ENCODE results near the gene FAM227B.
A peak's percentile ranks its signal among the peaks of the same experiment; 100 is the strongest.
"Not testable (repeated sequence)": the region's sequence is repeated elsewhere in the genome, so short reads cannot be mapped to it uniquely, and the experiment has no call there.

Gene FAM227B, protein sequence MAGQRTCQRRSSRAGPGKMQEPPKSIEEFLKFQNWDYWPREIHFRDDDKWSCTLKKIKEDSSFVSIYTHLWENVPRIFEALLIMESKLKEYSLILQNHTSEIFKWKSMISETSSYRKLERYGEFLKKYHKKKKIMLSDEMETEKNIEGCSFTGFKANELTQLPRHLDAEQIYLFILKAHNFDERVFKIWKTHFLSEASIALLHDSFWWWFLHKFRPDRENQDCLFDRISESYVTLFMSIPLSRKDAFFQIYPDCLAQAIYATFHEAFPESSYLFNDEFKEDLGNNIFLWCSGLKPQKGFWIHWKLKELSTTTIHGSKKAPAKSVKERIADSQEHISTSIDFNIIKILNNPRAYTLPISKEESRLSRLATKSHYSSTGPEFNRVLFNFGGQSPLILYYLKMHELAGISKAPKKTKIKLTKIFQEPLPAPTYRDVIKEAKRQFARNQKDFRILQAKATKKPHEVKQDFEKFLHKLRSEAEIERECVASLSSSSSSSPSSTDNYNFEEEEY

DNA sequence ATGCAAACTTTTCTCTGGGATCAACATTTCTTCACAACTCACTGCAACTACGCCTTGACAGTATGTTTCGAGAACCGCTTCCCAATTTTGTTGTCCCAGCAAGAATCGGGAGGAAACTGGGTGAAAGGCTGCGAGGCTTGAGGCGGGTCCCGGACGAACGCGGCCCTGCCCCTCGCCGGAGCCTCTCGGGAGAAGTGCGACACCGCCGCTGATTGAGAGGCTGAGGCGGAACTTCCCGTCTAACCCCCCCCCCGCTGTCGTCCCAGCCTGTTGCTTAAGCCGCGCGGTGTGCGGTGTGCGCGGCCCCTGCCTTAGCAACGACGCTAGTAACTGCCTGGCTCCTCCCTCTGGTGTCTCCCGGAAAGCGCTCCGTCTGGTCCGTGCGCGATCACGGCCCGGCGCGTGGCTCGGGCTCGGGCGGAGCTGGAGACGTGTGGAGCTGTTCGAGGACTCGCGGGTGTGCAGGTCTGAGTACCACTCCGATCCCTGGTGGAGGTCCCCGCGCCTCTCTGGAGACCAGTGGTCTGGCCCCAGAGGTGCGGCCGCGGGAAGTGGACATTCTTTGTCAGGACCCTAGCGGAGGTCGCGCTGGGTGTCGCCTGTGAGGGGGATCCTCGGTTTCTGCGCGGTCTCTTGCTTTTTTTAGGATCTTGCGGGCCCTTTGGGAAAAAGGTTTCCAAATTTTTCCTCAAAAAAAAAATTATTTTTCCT lies at the start of gene FAM227B, which contains the start of gene DTWD1:
TSS of gene FAM227B (minus strand) at position 161 of the 711 bp plus-strand sequence. CDS start 5,647 bp downstream, outside the sequence.
TSS of gene DTWD1 (plus strand) at position 391 of the 711 bp plus-strand sequence. CDS start 4,120 bp downstream, outside the sequence.
- DNase-seq (ENCODE audit: low read depth, low spot score): peak; percentile 87

DNA sequence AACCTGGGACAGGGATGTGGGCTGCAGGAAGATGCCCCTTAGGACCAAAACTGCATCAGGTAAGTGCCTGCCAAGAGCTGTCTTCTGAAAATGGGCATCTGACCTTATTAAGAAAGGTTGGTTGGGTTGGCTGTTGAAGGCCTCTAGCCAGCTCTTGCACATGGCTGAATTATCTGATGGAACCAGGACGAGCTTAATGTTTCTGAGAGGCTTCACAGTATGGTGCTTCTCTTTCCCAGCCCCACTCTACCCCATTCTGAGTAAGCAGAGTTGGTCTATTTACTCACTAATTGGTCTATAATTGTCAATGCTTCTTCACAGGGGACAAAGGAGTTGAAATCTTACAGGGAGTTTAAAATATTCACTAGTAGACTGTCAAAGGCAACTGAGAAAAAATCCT lies 48.7 kb upstream of the FAM227B start:
- DNase-seq (ENCODE audit: low read depth, low spot score): no peak

DNA sequence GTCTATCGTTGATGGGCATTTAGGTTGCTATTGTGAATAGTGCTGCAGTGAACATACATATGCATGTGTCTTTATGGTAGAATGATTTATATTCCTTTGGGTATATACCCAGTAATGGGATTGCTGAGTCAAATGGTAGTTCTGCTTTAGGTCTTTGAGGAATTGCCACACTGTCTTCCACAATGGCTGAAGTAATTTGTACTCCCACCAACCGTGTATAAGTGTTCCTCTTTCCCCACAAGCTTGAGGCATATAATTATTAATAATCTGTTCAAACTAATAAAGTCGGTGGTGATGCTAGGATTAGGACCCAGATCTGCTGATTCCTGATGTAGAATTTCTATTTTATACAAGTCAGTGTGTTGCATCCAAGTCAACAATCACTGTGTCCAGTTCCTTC lies 45.9 kb upstream of the FAM227B start:
- DNase-seq (ENCODE audit: low read depth, low spot score): not testable (repeated sequence)

DNA sequence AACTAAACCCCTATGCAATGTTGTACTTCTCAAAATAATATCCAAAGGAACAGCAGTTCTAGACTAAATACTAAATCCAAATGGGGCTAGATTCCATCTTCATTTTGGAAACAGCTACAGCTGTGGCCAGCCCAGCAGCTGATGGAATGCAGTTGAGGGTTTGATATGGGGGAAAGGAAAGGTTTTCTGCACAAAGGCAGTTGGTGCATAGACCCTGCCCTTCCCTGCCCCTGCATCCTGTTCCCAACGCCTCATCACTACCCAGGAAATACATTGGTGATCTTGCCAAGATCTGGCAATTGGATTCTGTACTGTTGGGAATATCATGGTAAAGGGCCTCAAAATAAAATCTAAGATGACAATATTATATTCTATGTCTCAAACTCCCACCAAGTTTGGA lies 44.1 kb upstream of the FAM227B start:
- DNase-seq (ENCODE audit: low read depth, low spot score): no peak

DNA sequence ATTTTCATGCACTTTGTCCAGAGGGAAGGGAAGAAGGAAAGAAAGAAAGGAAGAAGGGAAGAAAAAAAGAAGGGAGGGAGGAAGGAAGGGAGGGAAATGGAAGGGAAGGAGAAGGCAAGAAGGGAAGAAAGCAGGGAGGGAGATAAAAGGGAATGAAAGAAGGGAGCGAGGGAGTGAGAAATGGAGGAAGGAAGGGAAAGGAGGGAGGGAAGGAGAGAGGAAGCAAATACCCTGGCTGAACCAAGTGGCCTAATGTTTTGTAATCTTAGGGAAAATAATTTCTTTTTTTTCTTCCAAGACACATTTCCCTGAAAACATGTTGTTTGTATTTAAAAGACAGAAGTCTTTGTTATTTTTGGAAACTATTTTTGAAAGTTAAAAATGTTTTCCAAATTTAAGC lies 36.1 kb upstream of the FAM227B start:
- DNase-seq (ENCODE audit: low read depth, low spot score): no peak

DNA sequence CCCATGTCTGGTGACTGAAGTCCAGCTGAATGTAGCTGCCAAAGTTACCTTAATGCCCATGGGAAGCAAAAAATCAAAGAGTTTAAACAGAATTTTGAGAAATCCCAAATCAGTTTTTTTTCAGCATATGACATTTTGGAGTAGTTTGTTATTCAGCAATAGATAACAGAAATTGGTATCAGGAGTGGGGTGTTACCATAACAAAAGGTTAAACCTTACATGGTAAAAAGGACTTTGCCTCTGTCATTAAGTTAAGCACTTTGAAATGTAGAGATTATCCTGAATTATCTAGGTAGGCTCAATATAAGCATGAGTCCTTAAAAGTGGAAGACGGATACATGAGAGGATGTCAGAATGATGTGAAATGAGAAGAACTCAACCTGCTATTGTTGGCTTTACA lies 32.3 kb upstream of the FAM227B start:
- no peak for DNase-seq (ENCODE audit: low read depth, low spot score)

DNA sequence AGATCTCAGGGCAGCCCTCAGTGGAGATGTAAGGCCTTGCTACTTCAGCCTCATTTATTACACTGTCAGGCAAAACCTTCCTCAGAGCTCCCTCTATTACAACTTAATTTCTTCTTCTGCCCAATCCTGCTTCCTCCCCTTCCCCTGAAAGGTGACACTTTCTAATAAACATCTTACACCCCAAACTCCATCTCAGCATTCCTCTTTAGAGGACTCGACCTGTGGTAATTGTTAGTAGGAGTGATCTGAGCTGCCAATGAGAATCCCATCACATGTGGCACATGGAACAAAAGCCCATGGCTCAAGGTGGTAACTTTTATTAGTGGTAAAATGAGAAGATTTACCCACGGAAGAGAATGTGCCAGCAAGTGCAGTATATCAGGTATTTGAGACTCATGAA lies 30.1 kb upstream of the FAM227B start:
- no peak for DNase-seq (ENCODE audit: low read depth, low spot score)

DNA sequence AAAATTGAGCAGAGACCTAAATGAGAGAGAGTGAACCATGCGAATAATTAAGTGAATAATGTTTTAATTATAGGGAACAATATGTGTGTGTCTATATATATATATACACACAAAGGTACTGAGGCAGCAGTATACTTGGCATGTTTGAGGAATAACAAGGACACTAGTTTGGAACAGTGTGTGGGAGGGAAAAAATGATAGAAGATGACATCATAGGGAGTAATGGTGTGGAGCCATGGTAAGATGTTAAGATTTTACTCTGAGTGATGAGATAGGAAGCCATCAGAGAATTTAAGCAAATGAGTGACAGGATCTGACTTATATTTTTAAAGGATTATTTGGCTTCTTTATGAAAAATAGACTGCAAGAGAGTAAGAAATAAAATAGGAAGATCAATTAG lies 29.4 kb upstream of the FAM227B start:
- no peak for DNase-seq (ENCODE audit: low read depth, low spot score)

DNA sequence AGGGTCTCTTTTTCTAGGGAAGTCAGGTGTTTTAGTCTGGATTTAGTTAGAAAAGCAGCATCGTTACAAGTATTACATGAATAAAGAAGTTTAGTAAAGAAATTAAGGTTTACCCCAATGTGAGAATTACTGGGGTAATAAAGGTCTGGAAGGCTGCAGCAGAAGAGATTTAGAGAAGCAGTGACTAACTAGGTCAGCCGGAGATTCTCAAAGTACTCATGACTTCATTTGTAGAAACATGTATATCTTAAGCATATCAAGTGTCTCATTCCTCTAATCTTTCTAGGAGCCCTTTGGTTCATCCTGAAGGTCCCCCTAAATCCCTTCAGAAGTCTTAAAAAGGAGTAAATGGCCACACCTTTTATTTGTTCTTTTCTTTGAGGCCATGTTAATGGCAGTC lies 26.3 kb upstream of the FAM227B start:
- no peak for DNase-seq (ENCODE audit: low read depth, low spot score)

DNA sequence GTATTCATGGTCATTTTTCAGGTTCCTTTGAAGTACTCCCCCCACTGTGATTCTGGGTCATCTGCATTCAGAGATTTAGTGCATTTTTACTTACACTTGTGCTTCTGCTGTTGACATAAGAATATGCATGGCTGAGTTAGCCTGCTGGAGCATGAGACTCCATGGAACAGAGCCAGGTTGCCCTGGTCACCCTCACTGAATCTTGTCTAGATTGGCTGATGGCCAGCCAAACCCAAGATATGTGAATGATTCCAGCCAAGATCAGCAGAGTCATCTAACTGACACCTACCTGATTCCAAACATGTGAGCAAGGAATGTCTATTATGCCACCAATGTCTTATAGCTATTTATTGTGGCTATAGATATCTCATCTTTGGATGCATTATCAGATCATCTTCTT lies 25.3 kb upstream of the FAM227B start:
- no peak for DNase-seq (ENCODE audit: low read depth, low spot score)

DNA sequence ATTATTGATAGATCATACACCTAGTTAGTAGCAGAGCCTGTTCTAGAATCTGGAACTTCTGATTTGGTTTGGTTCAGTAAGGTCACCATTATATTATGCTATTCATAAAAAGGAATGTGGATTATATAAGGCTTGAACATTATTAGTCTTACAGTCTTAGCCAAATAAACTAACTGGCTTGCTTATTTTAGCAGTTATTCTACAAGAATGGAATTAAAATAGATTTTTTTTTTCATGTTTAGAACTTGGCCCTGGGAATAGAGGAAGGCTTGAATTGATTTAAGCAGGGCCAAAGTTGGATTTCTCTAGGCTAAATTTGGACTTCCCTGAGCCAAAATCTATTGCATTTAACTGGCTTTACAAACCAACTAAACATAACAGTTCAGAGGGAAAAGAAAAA lies 24.7 kb upstream of the FAM227B start:
- DNase-seq (ENCODE audit: low read depth, low spot score): no peak

DNA sequence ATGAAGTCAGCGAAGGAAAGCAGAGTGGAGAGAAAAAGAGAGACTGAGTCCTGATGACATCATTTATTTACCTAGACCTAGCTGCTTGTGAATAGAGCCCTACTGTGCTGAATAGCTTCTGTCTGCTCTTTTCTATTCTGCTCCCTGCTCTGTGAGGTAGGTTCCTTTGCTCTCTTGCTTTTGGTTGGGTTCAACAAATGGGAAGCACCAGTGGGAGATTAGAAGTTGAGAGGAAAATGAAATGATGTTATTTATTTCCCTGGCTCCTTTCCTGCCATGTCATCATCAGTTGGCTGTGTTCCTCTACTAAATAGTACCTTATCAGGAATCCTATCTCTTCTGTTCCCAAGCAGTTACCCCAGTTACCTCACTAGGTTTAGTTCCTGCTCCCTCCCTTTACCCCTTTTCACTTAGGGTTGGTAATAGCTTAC lies 23.8 kb upstream of the FAM227B start:
- no peak for DNase-seq (ENCODE audit: low read depth, low spot score)

DNA sequence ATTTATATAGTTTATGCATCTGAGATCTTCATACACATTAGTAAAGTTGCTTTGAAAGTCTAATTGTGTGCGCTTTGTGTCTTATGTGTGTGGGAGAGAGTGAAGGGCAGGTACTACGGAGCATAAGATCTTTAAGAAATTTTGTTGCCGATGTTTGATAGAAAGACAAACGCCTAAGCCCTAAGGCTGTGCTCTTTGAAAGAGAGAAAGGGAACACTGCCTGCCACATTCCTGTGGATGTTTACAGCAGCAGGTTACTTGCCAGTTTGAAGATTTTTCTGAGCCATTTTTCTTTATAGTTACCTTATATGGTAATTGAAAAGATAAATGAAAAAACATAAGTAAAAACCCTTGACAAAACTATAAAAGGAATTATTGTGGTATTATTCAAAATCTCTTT lies 17.2 kb upstream of the FAM227B start:
- no peak for DNase-seq (ENCODE audit: low read depth, low spot score)

DNA sequence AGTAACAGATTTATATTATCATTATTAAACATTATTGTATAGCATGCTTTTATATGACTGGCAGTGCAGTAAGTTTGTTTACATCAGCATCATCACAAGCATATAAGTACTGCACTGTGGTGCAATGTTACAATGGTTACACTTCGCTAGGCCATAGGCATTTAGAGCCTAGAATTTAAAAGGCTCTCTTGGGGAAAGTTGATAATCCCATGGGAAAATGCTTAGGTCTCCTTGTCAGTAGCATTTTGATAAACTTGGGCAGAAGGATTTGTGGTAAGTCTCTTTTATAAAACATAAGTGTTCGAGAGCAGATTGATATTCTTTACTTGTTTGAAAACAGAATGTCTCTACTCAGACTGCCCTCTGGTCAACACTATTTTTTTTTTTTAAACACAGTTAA lies 7.8 kb upstream of the FAM227B start:
- DNase-seq (ENCODE audit: low read depth, low spot score): no peak

DNA sequence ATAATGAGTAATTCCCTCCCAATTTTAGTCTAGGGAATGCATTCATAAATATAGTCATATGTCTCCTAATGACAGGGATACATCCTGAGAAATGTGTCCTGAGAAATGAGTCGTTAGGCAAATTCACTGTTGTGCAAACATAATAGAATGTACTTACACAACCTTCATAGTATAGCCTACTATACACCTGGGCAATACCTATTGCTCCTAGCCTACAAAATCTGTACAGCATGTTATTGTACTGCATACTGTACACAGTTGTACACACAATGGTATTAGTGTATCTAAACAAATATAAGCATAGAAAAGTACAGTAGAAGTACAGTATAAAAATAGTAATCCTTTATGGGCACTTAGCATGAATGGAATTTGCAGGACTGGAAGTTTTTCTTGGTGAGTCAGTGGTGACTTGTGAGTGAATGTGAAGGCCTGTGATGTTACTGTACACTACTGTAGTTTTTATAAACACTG lies 6.8 kb upstream of the FAM227B start:
- no peak for DNase-seq (ENCODE audit: low read depth, low spot score)

DNA sequence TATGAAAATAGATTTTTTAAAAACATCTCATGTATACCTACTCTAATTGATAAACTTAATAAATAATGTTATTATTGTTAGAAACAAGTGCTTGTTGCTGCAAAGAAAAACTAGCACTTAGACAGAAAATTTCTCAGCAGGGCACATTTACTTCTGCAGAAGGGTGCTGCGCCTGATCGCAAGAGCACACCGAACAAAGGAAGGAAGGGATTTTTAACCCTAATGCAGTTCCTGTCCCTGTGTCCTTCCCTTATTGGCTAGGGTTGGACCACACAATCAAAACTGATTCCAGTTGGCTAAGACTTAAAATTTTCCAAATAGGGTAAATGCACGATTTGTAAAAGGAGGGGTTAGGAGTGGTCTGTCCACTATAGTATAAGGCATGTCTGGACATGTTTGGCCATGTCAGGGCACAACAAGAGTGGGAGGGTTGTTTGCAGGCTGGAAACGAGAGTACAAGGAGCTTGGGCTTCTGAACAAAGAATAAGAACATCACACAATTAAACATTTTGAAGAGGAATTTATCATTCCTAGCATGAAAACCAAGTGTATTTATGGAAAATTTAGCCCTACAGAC lies 4.9 kb upstream of the FAM227B start:
- DNase-seq (ENCODE audit: low read depth, low spot score): no peak

DNA sequence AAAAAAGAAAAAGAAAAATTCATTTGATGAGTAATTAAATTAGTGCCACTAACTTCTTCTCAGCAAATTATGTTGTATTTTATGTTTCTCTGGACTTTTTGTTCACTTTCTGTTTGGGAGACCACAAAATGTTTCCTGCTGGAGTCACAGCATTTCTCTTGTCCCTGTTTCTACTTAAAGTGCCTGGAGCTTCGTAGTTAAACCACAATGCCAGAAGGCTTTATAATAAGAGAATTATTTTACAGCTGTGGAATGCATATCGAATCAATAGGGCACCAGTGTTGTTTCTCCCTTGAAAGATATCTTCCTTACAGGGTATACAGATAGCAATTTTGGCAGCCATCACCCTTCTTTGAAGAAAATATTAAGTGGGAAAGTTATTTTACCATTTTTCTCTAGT lies 3.4 kb upstream of the FAM227B start:
- no peak for DNase-seq (ENCODE audit: low read depth, low spot score)

DNA sequence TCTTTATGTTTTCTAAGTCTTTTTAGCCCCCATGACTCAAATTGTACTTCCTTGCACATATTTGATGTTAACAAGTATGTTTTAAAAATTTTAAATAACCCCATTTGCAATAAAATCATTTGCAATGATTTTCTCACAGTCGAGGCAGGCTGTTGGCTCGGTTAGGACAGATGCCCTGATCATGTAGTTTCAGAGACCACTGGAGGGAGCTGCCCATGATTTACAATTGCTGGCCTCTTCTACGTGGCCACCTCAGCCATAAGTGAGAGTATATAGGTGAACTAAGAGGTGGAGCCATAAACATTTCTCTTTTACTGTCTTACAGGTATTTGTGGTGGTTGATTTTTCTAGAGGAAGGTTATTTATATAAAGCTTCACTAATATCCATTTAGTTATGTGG lies 1.9 kb upstream of the FAM227B start:
- no peak for DNase-seq (ENCODE audit: low read depth, low spot score)

DNA sequence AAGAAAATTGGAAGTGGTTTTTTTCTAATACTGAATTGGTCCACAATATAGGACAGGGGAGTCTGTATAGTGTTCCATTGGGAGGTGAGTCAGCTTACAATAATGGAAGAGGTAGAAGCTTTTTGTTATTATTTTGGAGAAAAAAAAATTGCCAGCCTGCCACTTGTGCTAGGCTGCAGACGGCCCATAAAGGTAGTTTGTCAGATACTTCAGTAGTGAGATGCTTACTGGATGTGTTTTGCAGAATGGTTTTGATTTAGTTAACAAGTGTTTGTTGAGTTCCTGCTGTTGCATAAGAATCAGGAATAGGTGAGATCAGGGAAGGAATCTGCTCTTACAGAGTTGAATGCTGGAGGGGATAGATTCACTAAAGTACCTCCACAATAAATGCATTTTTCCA lies 1.3 kb upstream of the FAM227B start:
- no peak for DNase-seq (ENCODE audit: low read depth, low spot score)

DNA sequence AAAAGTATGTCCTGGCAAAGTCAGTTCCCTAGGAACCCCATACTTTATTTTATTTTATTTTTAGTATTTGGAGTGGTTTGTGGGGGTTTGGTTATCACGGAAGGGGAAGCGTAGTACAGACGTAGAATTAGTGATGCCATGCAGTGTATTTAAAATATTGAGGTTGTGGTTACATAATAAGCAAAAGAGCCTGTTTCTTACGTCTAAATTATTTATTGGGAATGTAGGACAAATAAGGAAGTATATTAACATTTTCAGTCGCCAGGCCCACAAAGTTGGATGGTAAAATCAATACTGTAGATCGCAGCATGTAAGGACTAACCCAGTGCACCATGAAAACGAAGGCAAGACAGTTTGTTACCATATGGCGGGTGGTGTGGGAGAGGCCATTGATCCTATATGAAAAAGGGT lies 788 bp upstream of the FAM227B start:
- DNase-seq (ENCODE audit: low read depth, low spot score): no peak

DNA sequence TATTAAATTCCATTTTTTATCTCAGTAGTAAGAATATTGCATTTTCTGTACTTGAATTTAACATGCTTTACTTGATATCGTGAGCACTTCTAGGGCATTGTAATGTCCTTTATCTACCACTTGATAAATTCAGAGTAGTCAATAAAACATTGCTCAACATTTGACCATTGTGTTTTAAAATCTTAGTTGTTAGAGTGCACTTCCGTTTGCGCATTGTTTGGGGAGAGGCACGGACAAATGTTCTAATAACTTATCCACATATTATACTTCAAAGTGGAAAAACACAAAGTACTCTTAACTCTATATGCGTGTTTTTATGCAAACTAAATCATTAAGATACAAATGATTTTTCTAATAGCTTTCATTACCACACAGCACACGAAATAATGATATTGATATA lies 419 bp downstream of the FAM227B start:
- DNase-seq (ENCODE audit: low read depth, low spot score): no peak

DNA sequence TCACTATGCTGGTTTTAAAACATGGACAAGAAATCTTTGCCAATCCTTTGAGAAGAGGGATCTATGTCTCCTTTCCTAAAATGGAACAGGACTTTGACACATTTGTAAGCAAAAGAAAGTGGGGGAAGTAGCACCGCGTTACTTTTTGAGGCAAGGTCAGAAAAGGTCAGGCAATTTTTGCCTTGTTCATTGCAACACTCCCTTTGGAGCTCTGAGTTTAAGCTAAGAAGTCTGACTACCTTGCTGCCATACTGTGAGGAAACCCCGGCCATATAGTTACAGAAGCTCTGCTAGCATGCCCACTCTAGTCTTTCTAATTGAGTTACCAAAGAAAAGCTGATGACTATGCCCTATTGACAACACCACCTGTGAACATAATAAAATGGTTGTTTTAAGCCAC lies 1.4 kb downstream of the FAM227B start:
- no peak for DNase-seq (ENCODE audit: low read depth, low spot score)

All from activated CD4-positive, CD25-positive, alpha-beta regulatory T cell treated with anti-CD3 and anti-CD28 coated beads, Interleukin-2, amount 50 U/mL, for 16 hours (primary cell).